Naive thymus-derived CD8-positive, alpha-beta T cell (primary cell): ENCODE measurements around the gene FLNA. TPM values are rescaled to one million over a fixed set of nuclear protein-coding genes. Genes with fewer than 3 reads are reported as not detected.
"Not testable (repeated sequence)": the region's sequence is repeated elsewhere in the genome, so short reads cannot be mapped to it uniquely, and the experiment has no call there.

Source experiments
- ATAC-seq, 2 donors: fragments of 150-1000 bp; cut with Tn5 transposase in 1 of 2; sonication (Bioruptor Pico), chemical (Tn5 transposase) in 1 of 2; 1 replicate in 1 of 2; 2 replicates in 1 of 2; pipeline ENCODE4 v1.10.0; 2021; ENCODE audit warnings: mild to moderate bottlenecking in 2 of 2, moderate library complexity in 2 of 2
- POLR2A ChIA-PET: fragments of 350-600 bp; sonication (Branson Sonifier 250); formaldehyde crosslinking; loops from one replicate; lab custom pipeline; 2021; ENCODE audit warnings: antibody characterized with exemption; lab: Charles Lee
- DNase-seq, 10 donors: peaks; one replicate each; pipeline versions ENCODE4 v3.0.0 to v3.0.0-alpha.2; 2020 to 2022
- H3K27ac Mint-ChIP-seq, 10 donors: one replicate each; pipeline ENCODE4 v1.8.0; 2020 to 2022; ENCODE audit warnings: mild to moderate bottlenecking in 10 of 10, mixed read lengths in 10 of 10, moderate library complexity in 4 of 10, inconsistent platforms in 1 of 10
- H3K27me3 Mint-ChIP-seq, 5 donors: one replicate each; pipeline ENCODE4 v1.8.0; 2021 to 2022; ENCODE audit warnings: mixed read lengths in 5 of 5
- H3K36me3 Mint-ChIP-seq, 3 donors: one replicate each; pipeline ENCODE4 v1.8.0; 2020 to 2022; ENCODE audit warnings: mixed read lengths in 3 of 3, mild to moderate bottlenecking in 2 of 3, inconsistent platforms in 1 of 3
- H3K4me1 Mint-ChIP-seq, 4 donors: one replicate each; pipeline ENCODE4 v1.8.0; 2021 to 2022; ENCODE audit warnings: mixed read lengths in 4 of 4
- H3K4me3 Mint-ChIP-seq, 10 donors: one replicate each; pipeline ENCODE4 v1.8.0; 2020 to 2022; ENCODE audit warnings: mild to moderate bottlenecking in 10 of 10, mixed read lengths in 10 of 10, moderate library complexity in 6 of 10, inconsistent platforms in 1 of 10
- H3K9me3 Mint-ChIP-seq, 9 donors: one replicate each; pipeline ENCODE4 v1.8.0; 2020 to 2022; ENCODE audit warnings: mixed read lengths in 9 of 9, mild to moderate bottlenecking in 3 of 9, inconsistent platforms in 1 of 9, moderate library complexity in 1 of 9
- polyA plus RNA-seq, 3 donors: library from polyadenylated mRNA; unstranded; fragments of 300-500 nt; fragmentation: Illumina TruSeq; gene quantifications; one replicate each; pipeline ENCODE4 v1.2.3, GENCODE V29; 2021
- total RNA-seq, 8 experiments: library from RNA in 2 of 8; stranded (reverse) in 2 of 8; gene quantifications; one replicate each; pipeline ENCODE4 v1.2.3 and lab custom pipeline; 2021 to 2026

Gene FLNA
- total and polyA plus RNA-seq, 5 experiments from 2014 or later = 156 to 633 (median 341) TPM

DNA sequence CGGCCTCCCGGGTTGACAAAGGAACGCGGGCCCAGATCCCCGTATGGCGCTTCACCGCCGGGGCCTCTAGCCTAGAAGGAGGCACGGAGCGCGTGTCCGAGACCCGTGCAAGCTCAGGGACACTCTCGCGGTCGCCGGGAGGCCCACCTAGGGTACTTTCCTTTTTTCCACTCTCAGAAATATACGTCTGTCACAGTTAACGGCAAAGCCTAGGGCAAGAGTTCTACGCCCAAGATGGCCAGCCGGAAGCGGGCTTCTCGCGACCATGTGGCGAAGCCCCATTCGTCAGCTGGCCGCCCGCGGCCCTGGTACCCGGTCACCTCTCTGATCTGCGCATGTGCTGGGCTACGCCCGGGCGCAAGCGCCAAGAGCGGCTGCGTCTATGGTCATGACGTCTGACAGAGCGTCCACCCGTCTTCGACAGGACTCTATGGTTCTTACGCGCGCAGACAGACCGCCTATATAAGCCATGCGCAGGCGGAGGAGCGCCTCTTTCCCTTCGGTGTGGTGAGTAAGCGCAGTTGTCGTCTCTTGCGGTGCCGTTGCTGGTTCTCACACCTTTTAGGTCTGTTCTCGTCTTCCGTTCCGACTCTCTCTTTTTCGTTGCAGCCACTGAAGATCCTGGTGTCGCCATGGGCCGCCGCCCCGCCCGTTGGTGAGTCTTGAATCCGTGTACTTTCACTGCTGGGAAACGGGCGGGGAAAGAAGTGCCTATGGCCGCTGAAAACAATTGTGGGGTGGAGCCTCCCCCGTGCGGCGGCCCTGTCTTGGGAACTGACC lies 23.6 kb upstream of the FLNA start, which contains the start of gene RPL10:
Gene RPL10, plus strand, starts transcription at position 490 of the 780 bp plus-strand sequence. Its CDS starts 143 bp downstream, at position 633.
- Mint-ChIP-seq H3K36me3 (peaks cover 13 to 26% (median 16%) of the 10 kb centered on the region in 3 donors), H3K9me3 (no peaks in the 10 kb centered on the region), H3K4me1 (peaks cover 10 to 32% (median 22%) of the 10 kb centered on the region in 4 donors), H3K4me3 (peak within 1 kb of the TSS; percentile 94 to 100 (median 96)), H3K27ac (peak within 1 kb of the TSS; percentile 97 to 100 (median 99)), H3K27me3 (no peaks in the 10 kb centered on the region)
- peak; percentile 75 to 82 for ATAC-seq
- POLR2A ChIA-PET = interaction anchor here (0.7 to 6.0 kb wide), 36 partner anchors 13 to 471 kb away, joined by 3 to 102 read pairs (median 5); partner anchors contain the start of genes ATP6AP1, DNASE1L1, EMD and FAM3A
- peak; percentile 64 to 96 (median 87) for DNase-seq

DNA sequence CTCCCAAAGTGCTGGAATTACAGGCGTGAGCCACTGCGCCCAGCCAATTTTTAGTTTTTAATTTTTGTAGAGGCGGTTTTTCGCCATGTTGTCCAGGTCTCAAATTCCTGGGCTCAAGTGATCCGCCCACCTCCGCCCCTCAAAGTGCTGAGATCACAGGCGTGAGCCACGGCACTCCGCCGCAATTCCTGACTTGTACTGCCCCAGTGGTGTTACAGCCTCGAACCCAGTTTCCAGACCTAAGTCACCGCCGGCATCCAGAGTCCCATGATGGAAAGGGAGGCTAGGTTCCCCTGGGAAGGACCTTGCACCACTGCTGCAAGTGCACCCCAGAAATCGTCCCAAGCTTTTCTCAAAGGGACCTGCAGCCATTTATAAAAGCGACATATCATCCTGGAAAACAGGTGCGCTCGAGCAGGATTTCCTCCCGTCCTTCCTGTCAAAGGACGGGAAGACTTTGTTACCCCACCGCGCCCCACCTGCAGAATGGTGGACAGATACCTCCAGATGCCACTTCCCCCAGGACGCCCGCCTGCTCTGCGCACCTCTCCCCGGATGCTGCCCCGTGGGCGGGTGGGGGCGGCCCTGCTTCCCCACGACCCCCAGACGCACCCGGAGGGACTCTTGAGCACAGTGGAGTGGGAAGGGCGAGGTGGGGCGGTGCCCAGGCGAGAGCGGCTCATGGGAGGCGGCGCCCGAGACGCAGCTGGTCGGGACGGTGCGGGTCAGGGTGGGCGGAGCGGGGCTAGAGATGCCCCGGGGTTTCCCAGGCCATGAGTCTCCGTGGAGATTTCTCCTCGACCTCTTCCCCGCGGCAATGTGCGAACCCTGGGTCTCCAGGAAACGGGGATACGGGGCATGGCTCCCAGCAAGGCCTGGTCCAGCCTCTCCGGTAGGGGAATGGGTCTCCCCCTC lies 22.8 kb upstream of the FLNA start:
- peak in 6 of 10 donors; percentile 26 to 70 (median 37) for DNase-seq
- Mint-ChIP-seq H3K27ac (peak overlapping the region; percentile 97 to 100 (median 99)), H3K9me3 (no peaks in the 10 kb centered on the region), H3K36me3 (peaks cover 13 to 26% (median 16%) of the 10 kb centered on the region in 3 donors), H3K4me3 (peak overlapping the region; percentile 94 to 100 (median 96)), H3K4me1 (peaks cover 10 to 30% (median 21%) of the 10 kb centered on the region in 4 donors), H3K27me3 (no peaks in the 10 kb centered on the region)
- ATAC-seq = peak; percentile 11 to 32
- POLR2A ChIA-PET = interaction anchor here (0.5 to 6.0 kb wide), 34 partner anchors 11 to 470 kb away, joined by 3 to 102 read pairs (median 5); partner anchors contain the start of genes ATP6AP1, DNASE1L1, EMD and FAM3A

DNA sequence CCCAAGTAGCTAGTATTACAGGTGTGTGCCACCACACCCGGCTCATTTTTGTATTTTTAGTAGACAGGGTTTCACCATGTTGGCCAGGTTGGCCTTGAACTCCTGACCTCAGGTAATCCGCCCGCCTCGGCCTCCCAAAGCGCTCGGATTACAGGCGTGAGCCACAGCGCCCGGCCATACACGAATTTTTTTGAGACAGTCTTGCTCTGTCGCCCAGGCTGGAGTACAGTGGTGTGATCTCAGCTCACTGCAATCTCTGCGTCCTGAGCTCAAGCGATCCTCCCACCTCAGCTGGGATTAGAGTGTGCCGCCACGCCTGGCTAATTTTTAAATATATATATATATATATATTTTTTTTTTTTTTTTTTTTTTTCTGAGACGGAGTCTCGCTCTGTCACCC lies 21.9 kb upstream of the FLNA start:
- not testable (repeated sequence) for H3K27me3 Mint-ChIP-seq
- H3K27ac Mint-ChIP-seq = peak overlapping the region in 1 of 10 donors; percentile 100
- peaks cover 10 to 28% (median 21%) of the 10 kb centered on the region in 4 donors for H3K4me1 Mint-ChIP-seq

DNA sequence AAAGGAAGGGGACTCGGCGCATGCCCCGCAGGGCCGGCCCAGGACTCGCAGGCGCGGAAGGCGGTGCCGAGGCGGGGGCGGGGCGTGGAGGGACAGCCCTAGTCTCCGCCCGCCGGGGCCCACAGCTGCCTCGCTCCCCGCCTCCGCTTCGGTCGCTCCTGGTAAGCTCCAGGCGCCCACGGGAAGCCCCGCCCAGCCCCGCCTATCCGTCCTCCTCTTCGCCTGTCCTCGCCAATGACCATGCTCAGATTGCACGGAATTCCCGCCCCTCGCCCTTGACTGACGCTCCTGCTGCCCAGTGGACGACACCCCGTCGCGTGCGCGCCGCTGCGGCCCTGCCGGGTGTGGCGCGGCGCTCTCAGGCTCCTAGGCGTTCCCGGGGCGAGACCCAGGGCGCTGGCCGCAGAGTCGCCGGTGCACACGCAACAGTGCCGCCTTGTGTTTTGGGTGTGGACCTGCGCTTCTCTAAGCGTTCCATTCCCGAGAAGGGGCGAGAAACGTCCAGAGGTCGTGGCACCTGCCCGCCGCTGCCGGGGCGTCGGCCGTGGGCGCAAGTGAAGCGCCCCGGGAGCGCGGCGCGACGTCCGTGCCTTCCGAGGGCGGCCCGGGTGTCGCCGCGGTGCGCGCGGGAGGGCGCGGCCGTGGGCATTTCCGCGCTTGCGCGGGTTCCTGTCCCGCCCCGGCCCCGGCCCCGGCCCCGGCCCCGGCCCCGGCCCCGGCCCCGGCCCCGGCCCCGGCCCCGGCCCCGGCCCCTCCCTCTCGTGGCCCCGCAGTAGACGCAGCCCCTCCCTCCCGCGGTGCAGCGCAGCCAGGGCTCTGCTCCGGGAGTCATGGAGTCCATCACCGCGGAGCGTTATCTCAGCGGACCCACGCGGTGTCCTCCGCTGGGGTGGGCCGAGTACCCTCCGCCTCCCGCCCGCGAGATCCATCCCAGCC lies 15.6 kb upstream of the FLNA start:
- H3K4me1 Mint-ChIP-seq, H3K4me3 Mint-ChIP-seq, POLR2A ChIA-PET, H3K36me3 Mint-ChIP-seq, H3K9me3 Mint-ChIP-seq, H3K27me3 Mint-ChIP-seq, H3K27ac Mint-ChIP-seq: not testable (repeated sequence)
- ATAC-seq (peak; percentile 71 to 78), DNase-seq (peak in 3 of 10 donors; percentile 57 to 61 (median 61))

More for the DNA sequence above, 21.9 kb upstream of the FLNA start:
- not testable (repeated sequence) for H3K9me3 Mint-ChIP-seq, ATAC-seq, DNase-seq
- Mint-ChIP-seq H3K36me3 (peaks cover 13 to 25% (median 16%) of the 10 kb centered on the region in 3 donors), H3K4me3 (peak overlapping the region in 7 of 10 donors; percentile 14 to 99 (median 94))
- POLR2A ChIA-PET = interaction anchor here (0.6 to 5.4 kb wide), 6 partner anchors 23 to 152 kb away, joined by 3 to 102 read pairs (median 3); partner anchors contain the start of genes SLC10A3 and UBL4A

DNA sequence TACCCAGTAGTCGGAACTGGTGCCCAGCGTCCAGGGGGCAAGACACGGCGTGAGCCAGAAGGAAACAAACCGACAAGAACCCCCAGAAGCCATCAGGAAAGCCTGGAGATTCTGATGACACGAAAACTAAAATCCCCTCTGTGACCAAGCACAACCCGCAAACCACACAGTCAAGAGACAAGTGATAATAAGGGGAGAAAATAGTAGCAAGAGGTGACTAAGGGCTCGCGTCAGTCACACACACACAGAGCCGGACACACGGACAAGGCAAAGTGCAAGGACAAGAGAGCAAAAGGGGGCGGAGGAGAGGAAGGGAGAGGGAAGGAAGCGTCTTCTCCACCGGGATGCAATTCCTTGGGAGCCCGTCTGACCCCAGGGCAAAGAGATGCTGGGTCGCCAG lies 14.2 kb upstream of the FLNA start:
- H3K9me3 Mint-ChIP-seq, H3K36me3 Mint-ChIP-seq, POLR2A ChIA-PET, H3K27me3 Mint-ChIP-seq, H3K27ac Mint-ChIP-seq, H3K4me1 Mint-ChIP-seq, DNase-seq, H3K4me3 Mint-ChIP-seq: not testable (repeated sequence)
- peak in 1 of 2 donors; percentile 6 for ATAC-seq

DNA sequence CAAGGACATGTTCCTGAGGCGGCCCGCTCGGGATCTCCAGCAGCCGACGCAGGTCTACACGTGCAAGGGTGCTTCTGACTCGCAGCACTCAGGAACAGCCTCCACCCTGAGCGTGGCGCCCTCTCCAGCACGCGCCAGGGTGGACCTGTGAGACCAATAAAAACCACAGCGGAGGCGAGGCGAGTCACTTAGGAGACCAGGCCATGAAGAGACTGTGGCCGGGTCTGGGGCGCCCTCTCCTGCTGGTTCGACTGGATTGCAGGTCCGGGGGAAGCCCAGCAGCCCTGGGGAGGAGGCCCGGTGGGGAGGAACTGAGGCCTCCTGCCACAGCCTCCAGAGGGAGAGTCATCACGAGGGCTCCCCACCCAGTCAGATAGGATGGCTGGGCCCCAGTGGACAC lies 13.7 kb upstream of the FLNA start:
- H3K9me3 Mint-ChIP-seq, H3K4me3 Mint-ChIP-seq, H3K27ac Mint-ChIP-seq, H3K4me1 Mint-ChIP-seq, DNase-seq, POLR2A ChIA-PET, H3K36me3 Mint-ChIP-seq, H3K27me3 Mint-ChIP-seq: not testable (repeated sequence)
- ATAC-seq = peak; percentile 13 to 23

DNA sequence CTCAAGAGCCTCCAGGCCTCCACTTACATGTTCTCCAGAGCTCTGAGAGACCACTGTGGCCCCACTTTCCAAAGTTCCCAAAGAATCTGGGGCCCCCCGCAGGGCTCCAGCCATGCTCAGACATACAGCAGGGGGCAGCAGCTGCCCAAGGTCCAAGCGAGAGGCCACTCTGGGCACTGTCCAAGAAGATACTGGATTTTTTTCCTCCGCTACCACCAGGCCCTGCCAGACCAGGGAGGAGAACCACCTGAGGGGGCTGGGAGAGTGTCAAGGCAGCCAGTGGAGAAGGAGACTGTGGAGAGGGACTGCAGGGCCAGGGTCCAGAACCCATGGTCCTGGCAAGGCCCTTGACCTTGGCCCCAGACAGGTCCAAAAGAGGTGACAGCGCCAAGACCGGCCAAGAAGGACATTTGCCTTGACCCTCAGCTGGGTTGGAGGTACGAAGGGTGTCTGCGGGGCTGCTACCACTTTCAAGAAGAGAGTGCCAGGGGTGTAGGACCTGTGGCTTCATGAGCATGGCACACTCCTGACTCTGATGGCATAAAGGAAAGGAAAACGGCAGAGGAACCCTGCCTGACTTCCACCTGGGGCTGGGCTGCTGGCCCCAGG lies 10.0 kb upstream of the FLNA start:
- DNase-seq (no peak), ATAC-seq (no peak)
- Mint-ChIP-seq H3K27ac (peak overlapping the region in 7 of 10 donors; percentile 8 to 69 (median 40)), H3K36me3 (peaks cover 0 to 10% (median 0%) of the 10 kb centered on the region in 3 donors), H3K9me3 (no peaks in the 10 kb centered on the region), H3K4me3 (peak overlapping the region in 1 of 10 donors; percentile 32), H3K4me1 (peaks cover 2 to 19% (median 14%) of the 10 kb centered on the region in 4 donors), H3K27me3 (no peaks in the 10 kb centered on the region)
- POLR2A ChIA-PET = interaction anchor here (1.5 kb wide), 1 partner anchor 11 kb away, joined by 5 read pairs; no protein-coding TSS in a partner anchor

DNA sequence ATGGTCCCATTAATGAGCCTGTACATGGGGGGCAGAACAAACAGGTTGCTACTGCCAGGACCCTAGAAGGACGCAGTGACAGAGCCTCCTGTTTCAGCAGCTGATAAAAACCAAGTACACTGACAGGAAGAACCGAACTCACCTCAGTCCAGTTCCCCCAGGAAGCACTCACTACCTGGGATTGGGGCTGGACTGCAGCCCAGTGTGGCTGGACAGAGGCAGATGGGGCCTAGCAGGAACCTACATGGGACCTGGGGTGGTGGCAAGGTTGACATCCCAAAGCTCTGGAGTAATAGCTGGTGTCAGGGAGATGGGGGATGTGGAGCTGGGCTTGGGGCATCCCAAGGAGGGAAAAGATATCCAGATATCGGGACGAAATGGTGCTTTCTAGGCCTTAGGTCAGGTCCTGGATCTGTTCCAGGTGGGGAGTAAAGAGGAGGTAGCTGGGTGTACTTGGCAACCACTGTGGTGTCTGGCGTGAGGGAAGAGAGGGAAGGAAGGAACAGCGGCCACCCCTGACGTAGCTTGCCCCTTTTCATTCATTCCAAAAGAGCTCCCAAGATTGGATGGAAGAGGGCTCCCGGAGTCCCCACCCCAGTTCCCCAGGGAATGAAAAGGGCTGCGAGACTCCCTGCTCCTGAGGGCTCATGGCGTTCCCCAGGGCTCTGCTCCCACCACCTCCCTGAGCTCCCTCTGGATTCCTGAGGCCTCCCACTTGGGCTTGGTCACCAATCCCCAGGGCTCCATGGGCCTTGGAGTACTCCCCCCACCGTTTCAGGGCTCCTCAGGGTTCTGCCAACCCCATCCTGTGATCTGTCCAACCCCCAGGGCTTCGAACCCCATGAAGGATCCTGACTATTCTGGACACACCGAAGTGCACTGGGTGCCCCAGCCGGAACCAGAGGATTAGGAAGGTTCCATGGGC lies 9.2 kb upstream of the FLNA start:
- H3K4me3 Mint-ChIP-seq = peak overlapping the region in 1 of 10 donors; percentile 68
- POLR2A ChIA-PET = interaction anchor here (0.6 to 1.5 kb wide), 4 partner anchors 10 to 67 kb away, joined by 3 to 5 read pairs (median 3); no protein-coding TSS in a partner anchor
- H3K9me3 Mint-ChIP-seq = no peaks in the 10 kb centered on the region
- no peaks in the 10 kb centered on the region for H3K27me3 Mint-ChIP-seq
- peak overlapping the region in 7 of 10 donors; percentile 52 to 82 (median 72) for H3K27ac Mint-ChIP-seq
- ATAC-seq (no peak), DNase-seq (no peak)
- H3K4me1 Mint-ChIP-seq = peaks cover 2 to 19% (median 14%) of the 10 kb centered on the region in 4 donors
- peaks cover 0 to 12% (median 0%) of the 10 kb centered on the region in 3 donors for H3K36me3 Mint-ChIP-seq

DNA sequence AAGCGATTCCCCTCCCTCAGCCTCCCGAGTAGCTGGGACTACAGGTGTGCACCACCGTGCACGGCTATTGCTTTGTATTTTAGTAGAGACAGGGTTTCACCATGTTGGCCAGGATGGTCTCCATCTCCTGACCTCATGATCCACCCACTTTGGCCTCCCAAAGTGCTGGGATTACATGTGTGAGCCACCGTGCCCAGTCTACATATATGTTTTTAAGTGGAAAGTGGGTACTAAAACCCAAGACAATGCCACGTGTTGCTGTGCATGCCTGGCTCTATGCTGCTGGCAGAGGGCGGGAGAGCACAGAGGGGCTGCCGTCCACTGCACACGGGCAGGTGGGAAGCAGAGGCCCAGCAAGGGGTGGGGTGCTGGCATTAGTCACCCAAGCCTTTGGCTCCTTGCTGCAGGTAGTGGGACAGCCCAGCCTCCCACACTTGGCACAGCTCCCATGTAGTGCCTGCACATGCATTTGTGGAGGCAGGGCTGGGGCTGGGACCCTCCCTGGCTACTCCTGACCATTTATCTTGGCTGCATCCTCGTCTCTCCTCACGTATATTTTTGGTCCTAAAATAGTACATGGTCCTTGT lies 8.1 kb upstream of the FLNA start:
- Mint-ChIP-seq H3K4me3 (peak overlapping the region in 1 of 10 donors; percentile 40), H3K36me3 (peaks cover 0 to 12% (median 0%) of the 10 kb centered on the region in 3 donors), H3K27me3 (no peaks in the 10 kb centered on the region), H3K4me1 (peaks cover 2 to 19% (median 16%) of the 10 kb centered on the region in 4 donors), H3K9me3 (no peaks in the 10 kb centered on the region), H3K27ac (peak overlapping the region in 6 of 10 donors; percentile 33 to 82 (median 74))
- ATAC-seq (no peak), DNase-seq (no peak)
- POLR2A ChIA-PET = interaction anchor here (1.1 to 1.2 kb wide), 3 partner anchors 13 to 66 kb away, joined by 3 read pairs; no protein-coding TSS in a partner anchor

DNA sequence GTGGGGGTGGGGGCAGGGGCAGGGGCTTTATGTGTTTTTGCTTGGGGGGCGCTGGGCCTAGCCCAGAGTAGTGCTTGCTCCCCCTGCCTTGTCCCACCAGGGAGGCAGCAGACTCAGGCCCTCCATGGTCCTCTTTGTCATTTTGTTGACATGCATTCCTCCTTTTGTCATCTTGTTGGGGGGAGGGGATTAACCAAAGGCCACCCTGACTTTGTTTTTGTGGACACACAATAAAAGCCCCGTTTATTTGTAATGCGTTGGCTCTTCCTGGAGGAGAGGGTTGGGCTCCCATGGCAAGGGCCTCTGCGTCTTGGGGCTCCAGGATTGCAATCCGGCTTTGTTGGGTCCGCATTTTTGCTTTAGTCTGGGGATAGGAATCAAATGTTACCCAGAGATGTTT lies 6.8 kb upstream of the FLNA start:
- H3K9me3 Mint-ChIP-seq = no peaks in the 10 kb centered on the region
- no peak for ATAC-seq
- H3K27ac Mint-ChIP-seq = peak overlapping the region in 5 of 10 donors; percentile 12 to 94 (median 58)
- H3K4me3 Mint-ChIP-seq = peak overlapping the region in 3 of 10 donors; percentile 33 to 77 (median 67)
- no peak for DNase-seq
- no peaks in the 10 kb centered on the region for H3K27me3 Mint-ChIP-seq
- H3K4me1 Mint-ChIP-seq = peaks cover 2 to 22% (median 18%) of the 10 kb centered on the region in 4 donors
- peaks cover 0 to 12% (median 0%) of the 10 kb centered on the region in 3 donors for H3K36me3 Mint-ChIP-seq
- POLR2A ChIA-PET = interaction anchor here (0.7 to 1.7 kb wide), 4 partner anchors 13 to 783 kb away, joined by 3 to 7 read pairs (median 3); partner anchors contain the start of gene RPL10
